Measurements from ENCODE around the gene POLR3K.

GRCh38 chr16:36336-36984, 16.9 kb downstream of the POLR3K start:
- TF ChIP-seq, protein P1, sequence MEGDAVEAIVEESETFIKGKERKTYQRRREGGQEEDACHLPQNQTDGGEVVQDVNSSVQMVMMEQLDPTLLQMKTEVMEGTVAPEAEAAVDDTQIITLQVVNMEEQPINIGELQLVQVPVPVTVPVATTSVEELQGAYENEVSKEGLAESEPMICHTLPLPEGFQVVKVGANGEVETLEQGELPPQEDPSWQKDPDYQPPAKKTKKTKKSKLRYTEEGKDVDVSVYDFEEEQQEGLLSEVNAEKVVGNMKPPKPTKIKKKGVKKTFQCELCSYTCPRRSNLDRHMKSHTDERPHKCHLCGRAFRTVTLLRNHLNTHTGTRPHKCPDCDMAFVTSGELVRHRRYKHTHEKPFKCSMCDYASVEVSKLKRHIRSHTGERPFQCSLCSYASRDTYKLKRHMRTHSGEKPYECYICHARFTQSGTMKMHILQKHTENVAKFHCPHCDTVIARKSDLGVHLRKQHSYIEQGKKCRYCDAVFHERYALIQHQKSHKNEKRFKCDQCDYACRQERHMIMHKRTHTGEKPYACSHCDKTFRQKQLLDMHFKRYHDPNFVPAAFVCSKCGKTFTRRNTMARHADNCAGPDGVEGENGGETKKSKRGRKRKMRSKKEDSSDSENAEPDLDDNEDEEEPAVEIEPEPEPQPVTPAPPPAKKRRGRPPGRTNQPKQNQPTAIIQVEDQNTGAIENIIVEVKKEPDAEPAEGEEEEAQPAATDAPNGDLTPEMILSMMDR (IDR thresholded peaks at IDR 0.05; ENCODE audit: low read depth, low read length, missing input control) = no peak
- TF ChIP-seq GABPA (IDR thresholded peaks at IDR 0.05 in 1 of 2, conservative IDR thresholded peaks at IDR 0.05 in 1 of 2) (no peak), RAD21 (IDR thresholded peaks at IDR 0.05) (no peak), YY1 (IDR thresholded peaks at IDR 0.05) (no peak)
- TF ChIP-seq, protein P2, sequence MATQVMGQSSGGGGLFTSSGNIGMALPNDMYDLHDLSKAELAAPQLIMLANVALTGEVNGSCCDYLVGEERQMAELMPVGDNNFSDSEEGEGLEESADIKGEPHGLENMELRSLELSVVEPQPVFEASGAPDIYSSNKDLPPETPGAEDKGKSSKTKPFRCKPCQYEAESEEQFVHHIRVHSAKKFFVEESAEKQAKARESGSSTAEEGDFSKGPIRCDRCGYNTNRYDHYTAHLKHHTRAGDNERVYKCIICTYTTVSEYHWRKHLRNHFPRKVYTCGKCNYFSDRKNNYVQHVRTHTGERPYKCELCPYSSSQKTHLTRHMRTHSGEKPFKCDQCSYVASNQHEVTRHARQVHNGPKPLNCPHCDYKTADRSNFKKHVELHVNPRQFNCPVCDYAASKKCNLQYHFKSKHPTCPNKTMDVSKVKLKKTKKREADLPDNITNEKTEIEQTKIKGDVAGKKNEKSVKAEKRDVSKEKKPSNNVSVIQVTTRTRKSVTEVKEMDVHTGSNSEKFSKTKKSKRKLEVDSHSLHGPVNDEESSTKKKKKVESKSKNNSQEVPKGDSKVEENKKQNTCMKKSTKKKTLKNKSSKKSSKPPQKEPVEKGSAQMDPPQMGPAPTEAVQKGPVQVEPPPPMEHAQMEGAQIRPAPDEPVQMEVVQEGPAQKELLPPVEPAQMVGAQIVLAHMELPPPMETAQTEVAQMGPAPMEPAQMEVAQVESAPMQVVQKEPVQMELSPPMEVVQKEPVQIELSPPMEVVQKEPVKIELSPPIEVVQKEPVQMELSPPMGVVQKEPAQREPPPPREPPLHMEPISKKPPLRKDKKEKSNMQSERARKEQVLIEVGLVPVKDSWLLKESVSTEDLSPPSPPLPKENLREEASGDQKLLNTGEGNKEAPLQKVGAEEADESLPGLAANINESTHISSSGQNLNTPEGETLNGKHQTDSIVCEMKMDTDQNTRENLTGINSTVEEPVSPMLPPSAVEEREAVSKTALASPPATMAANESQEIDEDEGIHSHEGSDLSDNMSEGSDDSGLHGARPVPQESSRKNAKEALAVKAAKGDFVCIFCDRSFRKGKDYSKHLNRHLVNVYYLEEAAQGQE (IDR thresholded peaks at IDR 0.05) = no peak
- TF ChIP-seq, protein P3, sequence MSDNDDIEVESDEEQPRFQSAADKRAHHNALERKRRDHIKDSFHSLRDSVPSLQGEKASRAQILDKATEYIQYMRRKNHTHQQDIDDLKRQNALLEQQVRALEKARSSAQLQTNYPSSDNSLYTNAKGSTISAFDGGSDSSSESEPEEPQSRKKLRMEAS (IDR thresholded peaks at IDR 0.05) = no peak
- TF ChIP-seq, protein P4, sequence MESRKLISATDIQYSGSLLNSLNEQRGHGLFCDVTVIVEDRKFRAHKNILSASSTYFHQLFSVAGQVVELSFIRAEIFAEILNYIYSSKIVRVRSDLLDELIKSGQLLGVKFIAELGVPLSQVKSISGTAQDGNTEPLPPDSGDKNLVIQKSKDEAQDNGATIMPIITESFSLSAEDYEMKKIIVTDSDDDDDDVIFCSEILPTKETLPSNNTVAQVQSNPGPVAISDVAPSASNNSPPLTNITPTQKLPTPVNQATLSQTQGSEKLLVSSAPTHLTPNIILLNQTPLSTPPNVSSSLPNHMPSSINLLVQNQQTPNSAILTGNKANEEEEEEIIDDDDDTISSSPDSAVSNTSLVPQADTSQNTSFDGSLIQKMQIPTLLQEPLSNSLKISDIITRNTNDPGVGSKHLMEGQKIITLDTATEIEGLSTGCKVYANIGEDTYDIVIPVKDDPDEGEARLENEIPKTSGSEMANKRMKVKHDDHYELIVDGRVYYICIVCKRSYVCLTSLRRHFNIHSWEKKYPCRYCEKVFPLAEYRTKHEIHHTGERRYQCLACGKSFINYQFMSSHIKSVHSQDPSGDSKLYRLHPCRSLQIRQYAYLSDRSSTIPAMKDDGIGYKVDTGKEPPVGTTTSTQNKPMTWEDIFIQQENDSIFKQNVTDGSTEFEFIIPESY (IDR thresholded peaks at IDR 0.05) = no peak

Measured in liver (tissue), 3 donors.